GM03348 (cell line): ENCODE data around the gene PTPN22.

Experiments
- DNase-seq: peaks from one replicate; pipeline ENCODE4 v3.0.0; 2012; ENCODE audit warnings: low spot score

Gene PTPN22

DNA sequence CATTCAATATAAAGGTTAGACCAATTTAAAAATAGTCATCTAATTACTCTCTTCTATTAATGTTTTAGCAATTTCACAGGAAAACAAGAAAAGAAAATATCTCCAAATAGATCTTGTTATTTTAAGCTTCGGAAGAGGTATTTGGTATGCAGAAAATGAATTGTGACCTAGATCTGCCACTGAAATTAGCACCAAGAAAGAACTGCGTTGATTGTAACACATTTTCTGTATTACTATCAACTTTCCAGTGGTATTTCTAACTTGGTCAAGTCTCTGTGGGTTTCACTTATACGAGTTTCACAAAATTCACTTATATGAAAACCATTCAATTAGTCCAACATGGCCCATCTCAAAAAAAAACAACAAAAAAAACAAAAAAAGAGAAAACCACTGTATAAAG is 71.0 kb downstream of the PTPN22 start:
- no peak for DNase-seq

DNA sequence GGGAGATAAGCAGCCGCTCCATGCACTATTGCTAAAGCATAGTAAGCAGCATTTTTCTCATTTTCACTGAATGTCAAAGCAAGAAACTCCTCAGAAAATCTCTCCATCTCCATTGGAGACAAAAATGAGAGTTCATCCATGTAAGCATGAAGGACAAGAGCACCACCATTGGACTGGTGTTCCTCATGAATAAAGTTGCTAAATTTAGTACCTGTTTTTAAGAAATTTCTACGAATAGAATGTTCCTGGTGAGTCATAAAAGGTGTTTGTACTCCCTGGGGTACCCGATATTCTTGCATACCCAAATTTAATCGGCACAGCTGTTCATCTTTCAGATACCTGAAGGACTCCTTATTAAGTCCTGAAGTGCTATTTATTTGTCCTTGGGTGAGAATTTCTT is 74.0 kb downstream of the PTPN22 start:
- no peak for DNase-seq

DNA sequence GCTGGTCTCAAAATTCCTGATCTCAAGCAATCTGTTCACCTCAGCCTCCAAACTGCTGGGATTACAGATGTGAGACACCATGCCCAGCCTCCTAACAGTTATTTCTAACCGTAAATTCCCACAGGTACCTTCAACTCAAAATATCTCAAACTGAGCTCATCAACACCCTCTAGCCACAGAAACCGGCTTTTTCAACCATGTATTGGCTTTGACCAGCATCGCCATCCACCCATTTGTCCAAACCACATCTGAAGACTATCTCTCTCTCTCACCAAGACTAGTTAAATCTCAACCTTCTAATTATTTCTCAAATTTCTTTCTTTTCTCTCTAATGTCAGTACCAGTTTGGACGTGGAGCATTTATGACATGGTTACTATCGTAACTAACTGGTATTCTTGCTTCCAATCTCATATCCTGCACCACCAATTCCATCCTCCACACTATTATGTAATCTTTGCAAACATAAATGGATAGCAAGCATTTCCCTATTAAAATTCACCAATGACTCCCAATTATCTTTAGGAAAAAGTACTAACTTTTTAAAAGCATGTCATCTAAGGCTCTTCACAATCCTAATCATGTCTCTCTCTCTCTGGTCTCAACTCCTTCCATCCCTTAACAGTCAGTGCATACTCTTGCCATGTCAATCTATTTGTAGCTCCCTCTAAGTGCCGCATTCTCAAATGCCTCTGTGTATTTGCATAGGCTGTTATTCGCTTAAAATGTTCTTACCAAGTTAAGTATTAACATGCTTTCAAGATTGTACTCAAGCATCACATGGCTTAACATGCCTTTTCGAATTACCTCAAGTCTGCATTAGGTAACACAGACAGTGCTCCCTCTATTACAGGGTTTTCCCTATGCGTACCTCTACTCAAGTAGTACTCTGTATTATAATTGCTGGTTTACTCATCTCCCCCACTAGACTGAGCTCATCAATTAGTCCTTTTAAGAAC is 77.4 kb downstream of the PTPN22 start:
- no peak for DNase-seq

DNA sequence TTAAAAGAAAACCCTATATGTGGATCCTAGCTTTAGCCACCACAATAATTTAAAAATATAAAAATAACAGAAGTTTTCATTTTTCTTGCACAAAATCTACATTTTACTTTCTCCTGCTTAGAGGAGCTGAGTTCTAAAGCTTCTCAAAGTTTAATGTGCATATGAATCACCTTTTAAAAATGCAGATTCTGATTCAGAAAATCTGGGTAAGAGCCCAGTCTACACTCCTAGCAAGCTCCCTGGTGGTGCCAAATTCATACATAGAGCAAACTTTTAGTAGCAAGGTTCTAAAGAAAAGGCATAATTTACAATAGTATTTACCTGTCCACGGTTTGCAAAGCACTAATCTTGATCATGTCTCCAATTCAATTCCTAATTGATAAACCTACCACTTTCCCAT is 78.5 kb downstream of the PTPN22 start:
- peak; percentile 63 for DNase-seq

DNA sequence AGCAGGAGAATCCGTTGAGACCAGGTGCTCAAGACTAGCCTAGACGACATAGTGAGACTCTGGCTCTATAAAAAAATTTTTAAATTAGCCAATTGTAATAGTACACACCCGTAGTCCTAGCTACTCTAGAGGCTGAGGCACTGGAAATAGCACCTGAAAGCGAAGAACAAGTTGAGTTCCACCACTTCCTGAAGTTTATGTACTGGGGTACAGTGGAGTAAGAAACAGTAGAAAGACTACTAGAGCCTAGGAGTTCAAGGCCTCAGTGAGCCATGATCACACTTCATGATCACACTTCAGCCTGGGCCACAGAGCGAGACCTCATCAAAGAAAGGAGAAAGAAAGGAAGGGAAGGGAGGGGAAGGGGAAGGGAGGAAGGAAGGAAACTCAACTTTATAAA is 79.0 kb downstream of the PTPN22 start:
- no peak for DNase-seq

DNA sequence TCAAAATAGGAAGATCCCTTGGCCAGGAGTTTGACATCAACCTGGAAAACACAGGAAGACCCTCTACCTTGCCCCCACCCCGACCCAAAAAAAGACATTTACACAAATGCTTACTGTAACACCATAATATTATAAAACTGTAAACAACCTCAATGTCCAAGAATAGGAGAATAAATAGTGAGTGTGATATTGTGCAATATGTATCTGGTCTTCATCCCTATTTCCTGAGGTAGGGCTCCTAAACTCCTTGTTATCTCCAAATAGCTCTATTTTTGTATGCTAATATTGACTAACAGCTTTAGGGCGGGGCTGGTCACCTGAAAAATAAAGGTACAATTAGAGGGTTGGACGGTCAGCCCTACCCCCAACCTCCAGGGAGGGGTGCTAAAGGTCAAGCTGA is 82.7 kb downstream of the PTPN22 start:
- DNase-seq = no peak

DNA sequence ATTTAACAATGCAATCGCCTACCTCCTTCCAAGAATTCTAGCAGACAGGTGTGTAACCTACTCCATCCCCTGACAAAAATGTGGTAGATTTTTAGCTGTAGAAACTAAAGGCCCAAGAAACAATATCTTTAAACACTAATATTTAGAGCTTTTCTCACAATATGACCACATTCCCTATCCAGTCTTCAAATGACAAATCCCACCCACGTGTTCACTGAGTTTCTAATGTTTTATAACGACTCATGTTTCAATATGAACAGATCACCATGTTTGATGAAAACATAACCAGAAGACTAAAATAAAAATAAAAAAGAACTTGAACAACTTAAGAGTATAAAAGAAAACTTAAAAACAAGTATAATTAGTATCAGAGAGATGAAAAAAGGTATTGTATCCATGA is 83.8 kb downstream of the PTPN22 start:
- no peak for DNase-seq

DNA sequence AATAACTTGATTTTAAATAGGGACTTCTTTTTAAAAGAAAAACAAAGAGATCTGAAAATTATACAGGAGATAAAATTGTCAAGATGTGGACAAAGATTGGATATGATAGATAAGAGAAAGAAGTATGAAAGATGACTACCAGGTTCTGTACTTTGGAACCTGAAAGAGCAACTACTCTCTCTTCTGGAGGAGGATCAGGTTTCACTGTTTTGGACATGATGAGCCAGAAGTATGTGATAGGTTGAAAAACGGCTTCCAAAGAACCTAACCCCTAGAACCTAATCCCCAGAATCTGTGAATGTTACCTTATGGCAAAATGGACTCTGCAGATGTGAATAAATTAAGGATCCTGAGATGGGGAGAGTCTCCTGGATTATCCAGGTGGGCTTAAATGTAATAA is 85.4 kb downstream of the PTPN22 start:
- no peak for DNase-seq

DNA sequence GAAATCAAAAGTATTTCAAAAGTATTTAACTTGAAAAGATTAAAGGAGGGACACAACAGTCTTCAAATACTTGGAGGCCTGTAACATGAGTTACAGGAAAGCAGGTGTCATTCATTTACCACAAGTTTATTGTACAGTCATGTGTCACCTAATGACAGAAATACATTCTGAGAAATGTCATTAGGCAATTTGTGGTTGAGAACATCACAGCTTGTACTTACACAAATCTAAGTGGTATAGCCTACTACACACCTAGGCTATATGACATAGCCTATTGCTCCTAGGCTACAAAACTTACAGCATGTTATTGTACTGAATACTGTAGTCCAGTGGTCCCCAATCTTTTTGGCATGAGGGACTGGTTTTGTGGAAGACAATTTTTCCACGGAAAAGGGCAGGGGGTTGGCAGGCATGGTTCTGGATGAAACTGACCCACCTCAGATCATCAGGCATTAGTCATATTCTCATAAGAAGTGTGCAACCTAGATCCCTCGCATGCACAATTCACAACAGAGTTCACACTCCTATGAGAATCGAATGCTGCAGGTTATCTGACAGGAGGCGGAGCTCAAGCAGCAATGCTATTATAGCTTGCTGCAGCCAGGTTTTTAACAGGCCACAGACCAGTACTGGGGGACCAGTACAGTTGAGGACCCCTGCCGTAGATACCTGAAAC is 87.3 kb downstream of the PTPN22 start:
- no peak for DNase-seq

DNA sequence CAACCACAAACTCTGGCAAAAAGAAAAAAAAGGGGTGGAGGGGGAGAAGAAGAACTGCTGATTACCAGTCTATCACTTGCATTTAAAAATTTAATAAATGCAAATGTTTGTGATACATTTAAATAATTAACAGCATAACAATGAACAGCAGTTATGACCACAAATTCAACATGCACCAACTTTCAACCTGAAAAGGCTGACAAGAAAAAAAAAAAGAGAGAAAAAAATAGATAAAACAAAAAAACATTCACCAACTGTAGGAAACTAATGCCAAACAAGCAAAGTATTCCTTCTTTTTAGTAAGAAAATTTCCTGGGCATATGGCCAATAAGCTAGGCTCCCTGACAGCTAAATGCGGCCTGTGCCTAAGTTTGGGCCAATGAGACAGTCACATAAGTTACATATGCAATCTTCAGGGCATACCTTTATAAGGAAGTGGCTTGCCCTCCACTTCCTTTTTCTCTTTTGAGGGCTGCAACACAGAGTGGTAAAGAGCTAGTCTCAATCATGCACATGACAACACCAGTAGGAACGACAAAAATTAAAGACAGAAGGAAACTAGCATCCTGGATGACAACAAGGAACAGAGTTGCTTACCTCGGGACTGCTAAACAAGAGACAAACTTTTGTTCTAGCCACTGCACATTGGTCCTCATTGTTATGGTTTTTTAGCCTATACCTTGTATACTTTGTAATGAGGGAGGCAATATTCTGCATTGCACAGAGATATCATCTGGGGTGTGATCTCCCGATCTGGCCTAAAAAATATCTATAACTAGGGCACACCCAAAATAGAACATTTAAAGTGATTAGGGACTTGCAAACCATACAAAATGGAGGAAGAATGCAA is 88.0 kb downstream of the PTPN22 start:
- DNase-seq = peak; percentile 29

DNA sequence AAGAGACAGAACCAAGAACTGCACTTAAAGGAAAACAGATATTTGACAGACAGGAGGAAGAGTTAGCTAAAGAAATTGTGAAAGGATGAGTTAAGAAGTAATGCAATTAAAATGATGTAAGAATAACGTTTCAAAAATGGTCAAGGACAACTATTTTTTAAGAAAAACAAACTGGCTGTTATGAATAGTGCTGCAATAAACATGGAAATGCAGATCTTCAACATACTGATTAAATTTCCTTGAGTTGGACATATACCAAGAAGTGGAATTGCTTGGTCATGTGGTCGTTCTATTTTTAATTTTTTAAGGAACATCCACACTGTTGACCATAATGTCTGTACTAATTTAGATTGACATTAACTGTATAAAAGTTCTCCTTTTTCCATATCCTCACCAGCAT is 89.1 kb downstream of the PTPN22 start:
- no peak for DNase-seq

DNA sequence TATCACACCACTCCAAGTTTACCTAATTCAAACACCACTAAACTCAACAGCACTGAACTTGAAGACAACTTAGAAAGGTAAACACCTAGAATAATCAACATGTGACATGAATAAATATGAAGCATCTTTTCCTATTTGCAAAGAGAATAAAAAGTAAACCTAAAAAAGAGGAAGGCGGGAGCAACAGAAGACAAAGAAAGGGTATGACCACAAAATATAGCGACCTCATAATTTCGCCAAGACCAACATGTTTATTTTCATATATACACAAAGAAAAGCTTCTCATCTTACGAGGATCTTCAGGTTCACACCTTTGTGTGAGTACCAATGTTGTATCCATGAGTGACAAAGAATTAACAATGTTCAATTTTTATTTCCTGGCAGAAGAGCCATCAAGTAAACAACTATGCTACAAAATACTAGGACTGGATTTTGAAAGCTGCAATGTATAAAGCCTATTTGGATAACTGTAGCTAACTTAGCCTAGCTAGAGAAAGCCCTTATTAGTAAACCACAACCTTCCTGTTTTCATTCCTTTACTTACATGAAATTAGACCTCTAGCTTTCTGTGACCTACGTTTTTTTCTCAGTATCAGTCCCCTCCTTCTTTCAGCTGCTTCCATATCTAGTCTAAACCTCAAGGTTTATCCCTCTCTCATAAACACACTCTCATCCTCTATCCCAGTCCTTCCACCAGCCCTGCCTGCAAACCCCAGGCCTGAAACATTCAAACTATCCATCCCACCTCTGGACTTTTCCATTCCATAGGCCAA is 91.0 kb downstream of the PTPN22 start:
- no peak for DNase-seq

DNA sequence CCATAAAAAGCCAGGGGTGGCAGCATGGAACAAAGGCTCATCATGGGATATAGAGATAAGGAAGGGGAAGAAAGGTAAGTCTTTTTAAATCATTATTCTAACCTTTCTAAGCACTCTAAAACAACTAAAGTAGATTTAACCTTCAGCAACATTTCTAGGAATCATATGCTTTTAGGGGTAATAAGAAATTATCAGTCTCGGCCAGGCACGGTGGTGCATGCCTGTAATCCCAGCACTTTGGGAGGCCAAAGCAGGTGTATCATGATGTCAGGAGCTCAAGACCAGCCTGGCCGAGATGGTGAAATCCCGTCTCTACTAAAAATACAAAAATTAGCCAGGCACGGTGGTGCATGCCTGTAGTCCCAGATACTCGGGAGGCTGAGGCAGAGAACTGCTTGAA is 92.0 kb downstream of the PTPN22 start:
- DNase-seq = no peak

DNA sequence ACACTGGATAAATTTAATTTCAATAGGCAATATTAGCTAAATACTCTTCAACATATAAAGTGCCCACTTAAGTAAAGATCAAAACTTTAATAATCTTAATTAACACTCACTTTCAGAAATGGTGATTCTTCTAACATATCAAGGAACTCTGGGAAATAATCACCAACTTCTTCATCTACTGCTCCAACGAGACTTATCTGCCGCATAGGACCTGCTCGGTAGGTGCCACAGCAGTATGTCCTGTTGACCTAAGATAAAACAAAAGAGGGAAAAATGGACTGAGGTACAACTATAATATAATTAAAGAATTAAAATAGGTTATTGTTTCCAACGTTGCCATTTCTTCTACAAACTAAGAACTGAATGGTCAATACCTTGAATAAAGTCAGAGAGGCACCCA is 94.0 kb downstream of the PTPN22 start:
- no peak for DNase-seq

DNA sequence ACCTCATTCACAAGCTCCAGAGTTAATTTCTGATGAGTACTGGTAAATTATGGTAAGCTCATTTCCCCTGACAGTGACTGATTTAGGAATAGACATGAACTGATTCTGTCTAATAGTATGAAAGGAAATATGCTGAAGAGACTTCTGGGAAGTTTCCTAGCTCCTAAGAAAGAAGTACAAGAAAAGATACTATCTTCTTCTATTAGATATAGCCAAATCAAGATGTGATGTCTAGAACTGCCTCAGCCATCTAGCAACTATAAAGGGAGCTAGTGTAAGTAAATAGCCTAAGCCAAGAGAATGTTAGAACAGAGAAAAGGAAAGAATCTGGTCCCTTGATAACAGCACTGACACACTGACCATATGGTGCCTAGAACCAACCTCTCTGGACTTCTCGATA is 101.5 kb downstream of the PTPN22 start:
- no peak for DNase-seq

DNA sequence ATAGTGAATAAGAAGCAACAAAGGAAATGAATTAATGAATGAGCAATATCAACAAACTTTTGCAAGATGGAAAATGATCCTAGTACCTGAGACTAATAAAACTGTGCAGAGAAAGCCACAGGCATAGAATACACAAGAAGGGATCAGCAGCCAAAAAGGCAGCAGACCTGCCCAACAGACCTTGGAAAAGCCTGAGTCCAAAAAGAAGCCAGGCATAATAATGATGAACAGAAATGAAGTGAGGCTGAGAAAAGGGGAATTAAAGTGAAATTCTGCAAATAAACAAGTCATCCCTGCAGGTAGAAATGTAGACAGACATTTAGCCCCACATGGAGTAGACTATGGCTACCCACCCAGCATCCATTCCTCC is 101.9 kb downstream of the PTPN22 start:
- no peak for DNase-seq

DNA sequence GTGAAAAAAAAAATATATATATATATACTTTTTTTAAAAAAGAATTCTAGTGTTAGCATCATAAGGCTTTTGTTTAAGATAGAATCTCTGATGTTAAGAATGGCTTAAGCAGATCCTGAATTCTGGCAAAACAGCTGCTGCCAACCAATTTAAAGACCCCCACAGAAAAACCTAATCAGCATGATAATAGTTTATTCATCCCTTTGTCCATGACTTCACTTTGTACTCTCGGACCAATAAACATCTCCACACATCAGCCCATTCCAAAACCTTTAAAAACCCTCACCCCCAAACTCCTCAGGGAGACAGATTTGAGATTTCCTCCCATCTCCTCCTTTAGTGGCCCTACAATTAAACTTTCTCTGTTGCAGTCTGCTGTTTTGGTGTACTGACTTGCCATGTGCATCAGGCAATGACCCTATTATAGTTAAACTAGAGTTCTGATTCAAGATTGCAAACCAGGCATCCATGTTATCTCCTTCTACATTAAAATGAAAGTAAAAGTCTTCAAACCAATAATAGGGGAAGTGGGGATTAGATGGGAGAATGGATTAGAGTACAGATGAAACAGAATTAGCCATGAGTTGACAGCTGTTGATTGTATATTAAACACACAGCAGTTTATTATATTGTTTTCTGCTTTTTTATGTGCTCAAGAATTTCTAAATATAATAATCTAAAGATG is 102.5 kb downstream of the PTPN22 start:
- DNase-seq = no peak

DNA sequence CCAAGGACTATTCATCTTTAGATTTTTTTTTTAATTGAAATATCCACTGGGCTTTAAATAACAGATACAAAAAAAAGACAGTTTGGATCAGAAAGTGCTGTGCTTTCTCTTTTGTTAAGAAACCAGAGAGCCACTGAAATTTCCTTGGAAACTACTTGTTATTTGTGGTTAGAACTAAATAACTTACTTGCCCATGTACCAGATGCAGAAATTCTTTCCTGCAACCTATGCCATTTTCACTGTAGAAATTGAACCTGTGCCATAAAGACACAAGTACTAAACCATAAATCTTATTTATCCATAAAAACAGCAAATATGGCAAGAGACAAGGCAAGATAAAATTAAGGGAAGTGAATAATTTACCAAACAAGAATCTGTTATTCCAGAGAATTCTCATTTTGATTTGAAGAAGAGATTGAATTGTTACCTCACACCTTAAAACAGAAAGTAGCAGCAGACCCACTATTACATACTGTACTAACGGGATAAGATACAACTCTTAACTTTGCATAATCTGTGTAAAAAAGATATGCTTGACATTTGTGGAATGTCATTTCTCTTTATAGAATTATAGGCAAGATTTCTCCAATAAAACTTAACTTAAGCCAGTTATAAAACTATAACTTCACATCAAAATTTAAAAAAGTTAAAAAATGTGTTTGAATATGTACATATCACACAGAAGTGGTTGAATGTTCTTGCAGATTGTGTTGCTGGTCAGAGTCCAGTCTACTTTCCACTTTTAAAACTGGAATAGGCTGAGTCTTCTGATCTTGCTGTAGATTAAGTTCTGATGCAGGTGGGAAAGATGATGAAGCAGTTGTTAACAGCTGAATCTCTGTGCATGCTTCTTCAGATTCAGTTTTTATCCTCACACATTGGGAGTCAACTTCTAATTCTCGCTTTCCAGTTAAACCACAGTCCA is 105.9 kb downstream of the PTPN22 start:
- DNase-seq = peak; percentile 39
